HG03196 (cell line): ENCODE results near the gene PTPRK.

Experiments used
- ATAC-seq: cut with Tn5 transposase; IDR thresholded peaks from one replicate; pipeline ENCODE4 v1.9.1; 2021; ENCODE audit not compliant: unreplicated experiment

The PTPRK gene

DNA sequence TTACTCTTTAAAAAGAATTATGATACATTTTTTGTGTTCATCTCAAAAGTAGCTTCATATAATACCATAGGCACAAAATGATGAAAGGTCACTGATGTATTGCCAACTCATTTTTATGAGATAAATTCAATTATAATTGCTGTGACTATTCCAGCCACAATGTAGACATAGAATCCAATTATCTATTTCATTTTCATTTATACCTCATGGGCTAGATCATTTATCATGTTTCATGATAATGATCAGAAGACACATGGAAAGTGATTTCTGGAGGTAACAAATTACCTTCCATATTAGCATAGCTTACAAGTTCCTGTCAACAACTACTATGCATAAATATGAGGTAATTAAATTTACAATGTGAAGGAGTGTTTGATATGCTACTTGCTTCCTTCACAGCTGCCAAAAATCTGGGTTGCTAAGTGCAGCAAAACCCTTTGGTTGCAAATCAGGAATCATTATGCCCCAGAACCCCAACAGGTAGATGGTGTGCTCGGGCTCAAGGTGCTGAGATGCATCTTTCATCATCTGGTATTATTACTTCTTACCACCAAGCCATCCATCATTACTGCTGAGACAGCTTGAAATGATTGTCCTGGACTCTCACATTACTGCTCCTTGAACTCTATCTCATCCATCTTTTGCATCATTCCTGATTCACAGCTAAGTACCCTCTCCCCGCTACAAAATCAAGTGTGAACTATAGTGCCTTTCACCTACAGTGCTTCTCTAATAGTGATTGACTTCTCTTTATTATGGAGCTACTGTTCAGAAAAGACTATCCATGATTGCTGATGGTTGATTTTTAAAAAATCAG, 313.6 kb downstream of the PTPRK start:
- ATAC-seq, result no peak

DNA sequence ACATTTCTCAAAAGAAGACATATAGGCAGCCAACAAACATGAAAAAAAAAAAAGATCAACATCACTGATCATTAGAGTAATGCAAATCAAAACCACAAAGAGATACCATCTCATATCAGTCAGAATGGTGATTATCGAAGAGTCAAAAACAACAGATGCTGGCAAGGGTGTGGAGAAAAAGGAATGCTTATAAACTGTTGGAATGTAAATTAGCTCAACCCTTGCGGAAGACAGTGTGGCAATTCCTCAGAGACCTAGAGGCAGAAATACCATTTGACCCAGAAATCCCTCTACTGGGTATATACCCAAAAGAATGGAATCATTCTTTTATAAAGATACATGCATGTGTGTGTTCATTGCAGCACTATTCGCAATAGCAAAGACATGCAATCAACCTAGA, 315.8 kb downstream of the PTPRK start:
- ATAC-seq, result no peak

DNA sequence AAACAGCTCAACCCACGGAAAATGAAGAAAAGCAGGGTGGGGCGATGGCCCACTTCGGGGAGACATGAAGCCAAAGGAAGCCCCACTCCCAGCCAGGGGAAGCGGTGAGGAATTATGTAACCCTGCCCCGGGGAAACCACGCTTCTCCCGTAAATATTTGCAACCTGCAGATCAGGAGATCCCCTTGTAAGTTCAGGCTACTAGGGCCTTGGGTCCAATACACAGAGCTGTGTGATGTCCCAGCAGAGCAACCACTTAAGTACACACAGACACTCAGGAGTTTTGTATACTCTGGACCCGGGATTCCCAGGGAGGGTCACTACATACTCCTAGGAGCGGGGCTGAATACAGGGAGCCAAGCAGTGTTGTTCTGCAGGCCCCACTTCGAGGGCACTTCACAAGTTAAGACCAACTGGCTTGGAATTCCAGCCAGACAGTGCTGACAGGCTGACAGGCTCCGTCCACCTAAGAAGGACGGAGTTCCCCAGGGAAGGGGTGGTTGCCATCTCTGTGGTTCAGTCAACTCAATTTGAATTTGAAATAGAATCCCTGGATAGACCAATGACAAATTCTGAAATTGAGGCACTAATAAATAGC, 318.1 kb downstream of the PTPRK start:
- ATAC-seq, result no peak

DNA sequence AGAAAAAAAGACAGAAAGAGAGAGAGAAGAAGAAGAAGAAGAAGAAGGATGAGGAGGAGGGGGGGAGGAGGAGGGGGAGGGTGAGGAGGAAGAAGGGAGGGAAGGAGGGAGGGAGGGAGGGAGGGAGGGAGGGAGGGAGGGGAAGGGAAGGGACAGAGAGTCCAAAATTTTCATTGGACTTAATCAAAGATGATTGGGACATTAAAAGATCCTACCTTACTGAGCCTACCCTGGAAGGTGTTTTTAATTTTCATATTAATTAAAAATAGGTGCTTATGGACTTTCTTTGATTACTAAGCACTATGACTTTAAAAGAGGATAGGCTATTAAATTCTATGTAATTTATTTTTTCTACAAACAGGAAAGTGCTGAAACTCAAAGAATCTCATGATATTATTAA, 319.6 kb downstream of the PTPRK start:
- no peak for ATAC-seq

DNA sequence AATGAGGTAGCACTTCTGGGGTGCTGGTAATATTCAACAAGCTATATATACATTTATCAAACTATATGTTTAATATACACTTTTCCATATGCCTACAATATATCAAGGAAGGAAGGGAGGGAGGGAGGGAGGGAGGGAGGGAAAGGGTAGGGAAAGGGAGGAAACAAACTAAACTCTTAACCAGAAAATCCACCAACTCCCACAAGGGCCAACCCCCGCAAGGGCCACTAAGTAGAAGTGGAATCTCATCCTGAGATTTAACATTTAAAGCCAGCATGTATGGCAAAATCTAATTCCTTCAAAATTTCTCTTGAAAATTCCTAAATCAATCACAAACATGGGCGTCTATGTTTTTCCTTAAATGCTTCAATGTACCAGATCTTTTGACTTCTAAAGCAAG, 320.9 kb downstream of the PTPRK start:
- no peak for ATAC-seq

DNA sequence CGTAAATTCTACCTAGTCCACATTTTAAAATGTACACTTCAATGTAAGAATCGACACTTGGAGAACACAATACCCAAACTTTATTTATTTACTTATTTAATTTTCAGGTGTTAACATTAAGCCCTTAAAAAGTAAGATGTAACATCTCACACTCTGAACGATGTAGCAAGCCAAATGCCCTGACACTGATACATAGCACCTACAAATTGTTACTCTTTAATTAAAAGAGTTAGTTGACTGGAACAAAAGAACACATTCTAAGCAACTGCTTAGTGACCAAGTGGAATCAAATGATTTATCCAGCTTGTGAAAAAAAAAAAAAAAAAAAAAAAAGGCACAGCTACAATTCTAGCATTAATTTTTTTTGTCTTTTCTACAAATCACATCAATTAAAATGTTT, 327.4 kb downstream of the PTPRK start:
- ATAC-seq, result no peak

DNA sequence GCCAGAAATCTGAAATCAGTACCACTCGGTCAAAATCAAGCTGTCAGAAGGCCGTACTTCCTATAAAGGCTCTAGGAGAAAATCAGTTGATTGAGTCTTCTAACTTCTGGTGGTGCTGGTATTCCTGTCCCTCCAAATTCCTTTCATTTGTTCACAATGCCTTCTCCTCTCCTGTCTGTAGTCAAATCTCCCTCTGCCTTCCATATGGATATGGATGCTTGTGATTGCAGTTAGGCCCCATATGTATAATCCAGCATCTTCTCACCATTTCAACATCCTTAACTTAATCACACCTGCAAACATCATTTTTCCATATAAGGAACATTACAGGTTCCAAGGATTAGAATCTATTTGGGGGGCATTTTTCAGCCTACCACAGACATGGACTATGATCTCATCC, 331.7 kb downstream of the PTPRK start:
- ATAC-seq, result no peak

DNA sequence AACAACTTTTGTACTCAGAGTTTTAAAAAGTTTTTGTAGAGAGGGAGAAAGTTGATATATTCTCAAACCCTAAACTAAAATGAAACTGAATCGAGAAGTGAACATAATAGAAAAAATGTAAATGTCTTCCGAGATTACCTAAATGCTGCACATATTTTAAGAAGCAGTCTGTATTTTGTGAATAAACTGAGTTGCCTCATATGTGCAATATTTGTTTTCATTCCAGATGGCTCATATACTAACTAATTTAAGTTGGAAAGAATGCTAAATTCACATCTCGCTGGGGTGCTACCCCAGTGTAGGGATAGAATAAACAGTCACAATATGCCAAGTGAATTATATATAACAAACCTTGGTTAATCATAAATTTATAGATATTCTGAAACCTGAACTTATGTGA, 333.7 kb downstream of the PTPRK start:
- ATAC-seq, result no peak

DNA sequence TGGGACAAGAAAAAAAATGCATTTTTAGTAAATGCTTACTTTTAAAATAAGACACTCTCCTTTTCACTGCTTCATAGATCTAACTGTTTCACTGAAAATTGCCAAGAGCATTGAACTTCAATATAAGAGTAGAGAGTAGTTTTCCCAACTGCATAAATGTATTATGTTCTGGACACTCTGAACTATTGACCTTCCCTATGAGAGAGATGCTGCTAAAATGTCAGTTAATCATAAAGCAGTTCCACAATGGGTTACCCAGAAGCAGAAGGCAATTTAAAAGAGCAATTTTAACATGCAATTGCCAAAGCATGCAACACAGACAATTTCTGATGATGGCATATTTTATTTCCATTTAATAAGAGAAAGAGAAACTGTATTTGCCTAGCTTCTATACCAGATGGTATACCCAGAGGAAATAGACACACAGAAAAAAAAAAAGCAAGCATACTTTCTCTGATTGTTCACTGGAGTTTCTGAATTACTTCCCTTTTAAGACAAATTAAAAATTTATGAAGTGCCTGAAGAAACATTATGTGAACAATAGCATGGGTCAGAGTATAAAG, 340.4 kb downstream of the PTPRK start:
- ATAC-seq, result no peak

DNA sequence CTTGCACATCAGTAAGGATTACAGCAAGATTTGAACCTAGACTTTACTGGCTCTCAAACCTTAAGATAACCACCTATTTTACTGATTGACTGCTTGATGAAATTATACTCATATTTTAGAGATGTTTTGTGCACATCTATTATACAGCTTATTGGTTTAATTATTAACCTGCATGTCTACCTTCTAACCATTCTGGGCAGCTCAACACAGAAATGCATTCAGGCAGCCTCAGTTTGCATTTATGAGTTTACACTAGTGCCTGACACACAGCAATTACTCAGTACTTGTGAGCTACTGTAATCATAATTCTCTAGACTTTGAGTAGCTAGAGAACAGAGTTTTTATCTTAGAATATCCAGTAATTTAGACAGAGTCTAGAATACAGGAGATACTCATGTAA, 345.7 kb downstream of the PTPRK start:
- ATAC-seq, result no peak

DNA sequence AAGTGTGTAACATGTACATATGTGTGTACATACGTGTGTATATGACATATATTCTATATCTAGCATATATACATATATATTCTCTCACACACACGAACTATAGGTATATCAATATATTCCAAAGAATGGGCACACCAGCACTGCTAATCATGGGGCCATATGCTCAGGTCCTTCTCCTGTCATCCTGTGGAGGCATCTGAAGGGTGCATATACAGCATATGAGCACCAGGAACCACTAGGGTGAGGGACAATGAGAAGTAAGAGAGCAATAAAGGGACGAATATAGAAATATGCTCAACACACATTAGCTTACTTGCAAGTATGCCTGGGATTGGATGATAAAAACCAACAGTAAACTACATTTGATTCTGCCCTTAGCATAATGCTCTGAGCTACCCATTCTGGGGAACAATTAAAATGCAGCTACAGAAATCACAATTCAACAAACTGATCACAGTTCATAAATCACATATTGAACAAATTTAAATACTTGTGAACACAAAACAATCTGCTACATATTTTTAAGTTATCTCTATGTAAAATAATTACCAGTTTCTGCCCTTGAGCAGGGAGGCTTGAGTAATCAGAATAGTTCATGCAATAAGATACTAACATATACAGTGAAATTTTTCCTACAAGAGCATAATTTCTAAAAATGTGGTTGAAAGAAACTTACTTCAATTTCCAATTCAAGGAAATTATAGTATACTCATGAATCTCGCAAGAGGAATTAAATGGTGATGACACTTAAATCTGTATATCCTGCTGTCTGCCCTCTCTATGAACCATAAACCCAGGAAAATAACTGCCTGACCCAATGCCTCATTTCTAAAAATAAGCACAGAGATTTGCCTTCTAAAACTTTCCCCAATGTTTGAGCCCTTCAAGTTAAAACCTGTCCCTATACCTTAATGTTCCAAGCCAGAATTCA, 347.4 kb downstream of the PTPRK start:
- ATAC-seq, result no peak

DNA sequence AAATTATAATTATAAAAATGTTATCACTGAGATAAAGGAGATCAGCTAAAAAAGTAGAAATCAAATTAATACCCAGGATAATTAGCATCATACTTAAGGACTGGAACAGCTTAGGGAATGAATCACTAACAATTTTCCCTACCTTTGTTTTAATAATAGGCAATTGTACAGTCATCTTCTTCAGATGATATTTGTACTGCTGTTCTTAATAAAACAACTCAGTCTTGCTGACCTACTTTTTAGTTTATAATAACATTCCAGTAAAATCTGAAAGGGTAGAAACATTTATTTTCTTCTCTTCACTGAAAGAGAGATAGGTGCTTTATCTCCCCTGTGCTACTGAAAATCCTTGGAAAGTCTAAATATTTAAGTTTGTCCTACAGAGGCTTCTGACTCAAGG, 348.3 kb downstream of the PTPRK start:
- no peak for ATAC-seq

DNA sequence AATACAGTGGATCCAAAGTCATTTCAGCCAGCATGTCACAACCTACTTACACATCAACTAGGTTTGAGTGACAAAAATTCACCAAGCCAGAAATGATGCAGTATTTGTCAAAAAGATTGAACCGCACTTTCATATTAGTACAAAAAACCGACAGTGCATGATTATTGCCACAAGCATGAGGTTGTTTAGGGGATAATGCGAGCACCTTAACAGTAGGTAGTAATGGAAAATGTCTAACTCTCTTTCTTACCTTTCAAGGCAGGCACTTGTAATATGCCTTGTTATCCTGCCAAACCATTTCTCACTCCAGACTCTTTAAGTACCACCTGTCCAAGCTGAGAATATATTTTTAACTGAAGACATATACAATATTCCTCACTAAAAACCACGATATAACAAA, 349.2 kb downstream of the PTPRK start:
- ATAC-seq, result no peak

DNA sequence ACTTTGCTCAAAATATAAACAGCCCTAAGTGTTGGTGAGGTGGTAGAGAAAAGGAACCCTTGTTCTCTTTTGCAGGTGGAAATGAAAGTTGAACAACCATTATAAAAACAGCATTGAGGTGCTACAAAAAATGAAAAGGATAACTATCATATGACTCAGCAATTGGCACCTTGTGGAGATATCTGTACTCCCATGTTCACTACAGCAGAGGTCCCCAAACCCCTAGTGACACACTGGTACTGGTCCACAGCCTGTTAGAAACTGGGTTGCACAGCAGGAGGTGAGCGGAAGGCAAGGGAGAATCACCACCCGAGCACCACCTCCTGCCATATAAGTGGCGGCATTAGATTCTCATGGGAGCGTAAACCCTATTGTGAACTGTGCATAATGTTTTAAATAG, 352.2 kb downstream of the PTPRK start:
- ATAC-seq, result no peak

DNA sequence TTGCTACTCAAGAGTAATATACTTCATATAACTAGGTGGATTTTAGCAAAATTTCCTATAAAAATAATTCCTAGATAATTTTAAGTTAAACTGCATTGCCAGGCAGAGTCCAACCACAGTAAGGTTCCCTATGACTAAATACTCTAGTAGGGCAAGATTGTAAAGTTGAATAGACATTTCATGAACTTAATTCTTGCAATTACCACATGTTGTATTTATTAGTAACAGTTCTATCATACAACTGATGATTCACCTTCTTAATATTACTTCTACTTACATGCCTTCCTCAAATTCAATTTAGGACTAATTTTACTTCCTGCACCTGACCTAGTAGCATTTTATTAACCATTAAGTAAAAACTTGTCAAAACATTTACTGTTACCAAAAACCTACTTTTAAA, 352.8 kb downstream of the PTPRK start:
- ATAC-seq, result no peak

DNA sequence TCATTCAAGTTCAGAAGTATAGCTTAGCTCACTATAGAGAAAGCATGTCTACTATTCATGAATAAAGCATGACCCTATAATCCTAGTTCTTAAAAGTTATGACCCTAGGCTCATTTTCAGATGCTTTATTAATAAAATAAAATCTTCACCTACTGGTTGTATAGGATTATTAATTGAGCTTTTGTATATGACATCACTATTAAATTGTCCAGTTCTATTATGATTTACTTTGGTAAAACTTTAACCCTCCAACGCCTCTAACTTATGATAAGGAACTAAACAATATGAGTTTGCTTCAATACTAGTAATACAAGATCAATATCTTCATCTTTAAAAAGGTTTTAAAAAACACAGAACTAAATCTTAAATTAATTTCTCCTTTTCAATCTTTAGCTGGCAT, 356.1 kb downstream of the PTPRK start:
- no peak for ATAC-seq

DNA sequence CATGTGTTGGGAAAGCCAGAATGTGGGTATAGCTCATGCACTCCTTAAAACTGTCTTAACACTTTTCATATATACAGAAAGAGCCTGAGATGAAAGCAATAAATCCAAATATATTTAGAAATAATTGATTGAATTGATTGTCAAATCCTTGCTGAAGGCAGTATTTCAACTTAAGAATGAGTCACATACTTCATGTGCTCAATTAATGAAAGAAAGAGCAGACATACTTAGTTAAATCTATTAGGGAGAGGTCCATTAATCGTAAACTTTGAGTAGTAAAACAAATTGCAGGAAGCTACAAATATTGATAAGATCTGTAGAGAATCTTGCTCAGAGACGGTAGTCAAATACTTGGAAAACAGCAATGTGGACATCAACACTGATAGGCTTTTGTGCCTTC, 358.0 kb downstream of the PTPRK start:
- ATAC-seq, result no peak

DNA sequence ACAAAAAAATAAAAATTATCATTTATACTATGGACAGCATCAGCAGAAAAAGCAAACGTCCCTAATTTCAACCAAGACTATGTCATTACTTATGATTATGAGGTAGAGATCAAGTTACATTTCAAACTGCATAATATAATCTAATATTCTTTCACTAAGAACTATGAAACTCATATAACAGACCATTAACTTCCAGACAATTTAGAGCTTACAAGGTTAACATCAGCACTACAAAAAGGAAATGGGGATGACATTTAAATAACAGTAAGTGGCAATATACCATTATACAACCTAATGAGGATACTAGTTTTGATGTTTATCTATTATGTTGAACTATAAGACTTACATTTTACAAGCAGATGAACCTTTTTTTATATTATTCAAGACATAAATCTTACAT, 358.6 kb downstream of the PTPRK start:
- no peak for ATAC-seq

DNA sequence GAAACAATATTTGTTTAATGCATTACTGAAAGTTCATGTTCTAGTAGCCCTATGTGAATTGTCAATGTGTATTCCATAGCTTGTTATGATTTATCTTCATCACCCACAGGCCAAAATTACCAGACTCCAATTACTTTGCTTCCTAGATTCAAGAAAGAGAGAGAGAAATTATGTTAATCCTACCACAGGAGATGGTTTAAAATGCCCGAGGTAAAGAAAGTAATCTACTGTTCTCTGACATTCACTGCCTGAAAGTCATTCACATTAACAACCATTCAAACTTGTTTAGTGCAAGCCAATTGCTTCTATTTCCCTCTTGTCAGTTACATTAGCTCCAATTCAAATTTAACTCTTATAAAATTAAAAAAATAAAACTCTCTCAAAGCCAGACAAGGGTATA, 359.1 kb downstream of the PTPRK start:
- ATAC-seq, result no peak

DNA sequence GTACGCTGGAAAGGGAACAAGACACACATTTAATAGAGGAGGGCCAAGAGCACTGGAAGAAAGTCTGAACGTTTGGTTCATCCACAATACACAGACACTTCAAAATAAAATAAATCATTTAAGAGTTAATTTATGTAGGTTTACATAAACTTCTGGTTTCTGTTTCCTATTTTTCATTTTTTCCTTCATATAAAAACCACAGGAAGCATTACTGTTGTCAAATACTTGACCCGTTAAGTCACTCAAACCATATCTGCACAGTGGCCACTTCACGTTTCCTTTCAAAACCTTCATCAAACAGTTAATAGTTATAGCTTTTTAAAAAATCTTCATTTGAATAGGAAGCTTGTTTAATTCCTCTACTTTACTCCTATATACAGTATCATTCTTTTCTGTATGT, 361.9 kb downstream of the PTPRK start:
- no peak for ATAC-seq

DNA sequence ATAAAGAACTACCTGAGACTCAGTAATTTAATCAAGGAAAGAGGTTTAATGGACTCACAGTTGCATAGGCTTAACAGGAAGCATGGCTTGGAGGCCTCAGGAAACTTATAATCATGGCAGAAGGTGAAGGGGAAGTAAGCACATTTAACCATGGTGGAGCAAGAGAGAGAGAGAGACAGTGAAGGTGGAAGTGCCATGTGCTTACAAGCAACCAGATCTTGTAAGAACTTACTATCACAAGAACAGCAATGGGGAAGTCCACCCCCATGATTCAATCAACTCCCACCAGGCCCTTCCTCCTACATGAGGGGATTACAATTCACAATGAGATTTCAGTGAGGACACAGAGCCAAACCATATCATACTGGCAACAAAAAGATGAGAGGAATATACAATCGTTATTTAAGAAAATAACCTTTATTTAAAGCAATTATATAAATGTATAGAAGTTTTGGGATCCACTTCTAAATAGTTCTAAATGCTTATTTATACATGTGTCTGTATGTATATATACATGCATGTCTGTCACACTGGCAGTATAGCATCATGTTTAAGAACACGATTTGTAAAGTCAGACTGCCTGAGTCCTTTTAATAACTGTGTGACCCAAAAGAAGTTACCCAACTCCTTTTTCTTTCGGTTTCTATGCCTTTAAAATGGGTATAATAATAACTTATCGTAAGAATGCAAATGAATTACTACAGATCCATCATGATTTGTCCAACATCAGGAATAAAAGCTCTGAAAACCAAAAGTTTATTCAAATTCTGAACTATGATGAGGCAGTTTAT, 363.9 kb downstream of the PTPRK start:
- ATAC-seq, result no peak
